Neural progenitor cell (in vitro differentiated cells): ENCODE measurements around the gene RBMS2.

Source experiments
- EZH2 ChIP-seq: fragments of 200-600 bp; sonication (generic); IDR thresholded peaks from 2 replicates; pipeline ENCODE4 v1.6.1; 2017; ENCODE audit warnings: antibody characterized with exemption, mild to moderate bottlenecking, moderate library complexity
- EZH2phosphoT487 ChIP-seq: fragments of 200-600 bp; sonication (generic); IDR thresholded peaks from 2 replicates; pipeline ENCODE4 v1.6.1; 2017; ENCODE audit warnings: antibody characterized with exemption
- TF ChIP-seq, protein P1 (sequence below): fragments of 200-600 bp; sonication (generic); IDR thresholded peaks from 2 replicates; pipeline ENCODE4 v1.5.1; 2017; ENCODE audit warnings: antibody characterized with exemption, mild to moderate bottlenecking

DNA sequence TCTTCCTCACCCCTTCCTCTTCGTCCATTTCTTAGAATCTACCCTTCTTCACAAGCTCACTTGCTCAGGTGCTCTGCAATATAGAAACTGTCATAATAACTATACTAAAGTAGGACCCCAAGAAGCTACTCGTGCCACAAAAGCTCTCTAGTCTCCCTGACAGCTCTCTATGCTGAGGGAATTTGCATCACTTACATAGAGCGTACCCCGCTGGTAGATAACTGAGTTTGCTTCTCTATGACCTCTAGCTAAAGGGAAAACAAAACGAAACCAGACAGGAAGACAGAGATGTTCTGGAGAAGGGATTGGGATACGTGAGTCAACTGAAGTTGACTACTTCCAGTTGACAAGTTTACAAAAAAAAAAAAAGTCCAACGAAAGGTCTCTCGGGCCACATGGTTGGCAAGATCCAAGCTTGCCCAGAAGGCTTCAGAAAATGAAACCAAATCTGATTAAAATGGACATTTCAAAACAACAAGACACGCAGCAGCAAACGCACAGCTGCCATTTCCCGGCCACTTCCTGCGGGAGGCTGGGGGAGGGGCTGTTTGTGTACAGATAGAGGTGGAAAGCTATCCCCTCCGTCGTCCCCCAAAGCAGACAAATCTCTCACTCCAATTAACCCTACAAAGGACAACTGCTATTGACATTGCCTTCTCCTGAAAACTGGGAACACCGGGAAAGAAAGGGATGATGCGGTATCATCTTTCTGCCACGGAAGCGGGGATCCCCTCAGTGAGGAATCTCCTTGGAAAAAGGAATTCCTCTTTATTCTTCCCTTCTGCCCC lies 107.2 kb downstream of the RBMS2 start:
- TF ChIP-seq, protein P1, sequence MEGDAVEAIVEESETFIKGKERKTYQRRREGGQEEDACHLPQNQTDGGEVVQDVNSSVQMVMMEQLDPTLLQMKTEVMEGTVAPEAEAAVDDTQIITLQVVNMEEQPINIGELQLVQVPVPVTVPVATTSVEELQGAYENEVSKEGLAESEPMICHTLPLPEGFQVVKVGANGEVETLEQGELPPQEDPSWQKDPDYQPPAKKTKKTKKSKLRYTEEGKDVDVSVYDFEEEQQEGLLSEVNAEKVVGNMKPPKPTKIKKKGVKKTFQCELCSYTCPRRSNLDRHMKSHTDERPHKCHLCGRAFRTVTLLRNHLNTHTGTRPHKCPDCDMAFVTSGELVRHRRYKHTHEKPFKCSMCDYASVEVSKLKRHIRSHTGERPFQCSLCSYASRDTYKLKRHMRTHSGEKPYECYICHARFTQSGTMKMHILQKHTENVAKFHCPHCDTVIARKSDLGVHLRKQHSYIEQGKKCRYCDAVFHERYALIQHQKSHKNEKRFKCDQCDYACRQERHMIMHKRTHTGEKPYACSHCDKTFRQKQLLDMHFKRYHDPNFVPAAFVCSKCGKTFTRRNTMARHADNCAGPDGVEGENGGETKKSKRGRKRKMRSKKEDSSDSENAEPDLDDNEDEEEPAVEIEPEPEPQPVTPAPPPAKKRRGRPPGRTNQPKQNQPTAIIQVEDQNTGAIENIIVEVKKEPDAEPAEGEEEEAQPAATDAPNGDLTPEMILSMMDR: no peak
- TF ChIP-seq EZH2 (no peak), EZH2phosphoT487 (no peak)
